ENCODE measurements around the gene SCN11A.

The SCN11A gene

GRCh38 chr3:39075910-39076309 lies 24.2 kb upstream of the SCN11A start:
- DNase-seq (ENCODE audit: extremely low spot score), result no peak
- ChIA-PET CTCF (no interaction called here), POLR2A (no interaction called here)
- TF ChIP-seq ZNF384 (IDR thresholded peaks at IDR 0.05) (no peak), FOXM1 (IDR thresholded peaks at IDR 0.05; ENCODE audit: borderline replicate concordance) (no peak), ELF4 (IDR thresholded peaks at IDR 0.05) (no peak), FOXA1 (IDR thresholded peaks at IDR 0.05) (no peak), HDGF (IDR thresholded peaks at IDR 0.05; ENCODE audit: borderline replicate concordance) (no peak), LEF1 (IDR thresholded peaks at IDR 0.05; ENCODE audit: borderline replicate concordance) (no peak), L3MBTL2 (conservative IDR thresholded peaks at IDR 0.05) (no peak), BHLHE40 (IDR thresholded peaks at IDR 0.05; ENCODE audit: borderline replicate concordance) (no peak), SP1 (IDR thresholded peaks at IDR 0.05) (no peak), SUZ12 (IDR thresholded peaks at IDR 0.05) (no peak), NFRKB (IDR thresholded peaks at IDR 0.05) (no peak), CTBP1 (IDR thresholded peaks at IDR 0.05; ENCODE audit: borderline replicate concordance) (no peak), TARDBP (IDR thresholded peaks at IDR 0.05) (no peak), FOXK2 (IDR thresholded peaks at IDR 0.05) (no peak), ARNT (IDR thresholded peaks at IDR 0.05) (no peak)
- TF ChIP-seq, protein P1, sequence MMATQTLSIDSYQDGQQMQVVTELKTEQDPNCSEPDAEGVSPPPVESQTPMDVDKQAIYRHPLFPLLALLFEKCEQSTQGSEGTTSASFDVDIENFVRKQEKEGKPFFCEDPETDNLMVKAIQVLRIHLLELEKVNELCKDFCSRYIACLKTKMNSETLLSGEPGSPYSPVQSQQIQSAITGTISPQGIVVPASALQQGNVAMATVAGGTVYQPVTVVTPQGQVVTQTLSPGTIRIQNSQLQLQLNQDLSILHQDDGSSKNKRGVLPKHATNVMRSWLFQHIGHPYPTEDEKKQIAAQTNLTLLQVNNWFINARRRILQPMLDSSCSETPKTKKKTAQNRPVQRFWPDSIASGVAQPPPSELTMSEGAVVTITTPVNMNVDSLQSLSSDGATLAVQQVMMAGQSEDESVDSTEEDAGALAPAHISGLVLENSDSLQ (IDR thresholded peaks at IDR 0.05), result no peak

GRCh38 chr3:39068556-39068955 lies 16.8 kb upstream of the SCN11A start:
- ChIA-PET CTCF (interaction anchor here (0.7 kb wide), 1 partner anchor 59 kb away, joined by 3 read pairs; no protein-coding TSS in a partner anchor), POLR2A (no interaction called here)
- TF ChIP-seq FOXK2 (IDR thresholded peaks at IDR 0.05) (no peak), BHLHE40 (IDR thresholded peaks at IDR 0.05; ENCODE audit: borderline replicate concordance) (no peak), HDGF (IDR thresholded peaks at IDR 0.05; ENCODE audit: borderline replicate concordance) (no peak), CTBP1 (IDR thresholded peaks at IDR 0.05; ENCODE audit: borderline replicate concordance) (no peak), ELF4 (IDR thresholded peaks at IDR 0.05) (no peak), FOXA1 (IDR thresholded peaks at IDR 0.05) (no peak), ZNF384 (IDR thresholded peaks at IDR 0.05) (no peak), ARNT (IDR thresholded peaks at IDR 0.05) (no peak), NFRKB (IDR thresholded peaks at IDR 0.05) (no peak), SUZ12 (IDR thresholded peaks at IDR 0.05) (no peak), FOXM1 (IDR thresholded peaks at IDR 0.05; ENCODE audit: borderline replicate concordance) (no peak), L3MBTL2 (conservative IDR thresholded peaks at IDR 0.05) (no peak), LEF1 (IDR thresholded peaks at IDR 0.05; ENCODE audit: borderline replicate concordance) (no peak), TARDBP (IDR thresholded peaks at IDR 0.05) (no peak), SP1 (IDR thresholded peaks at IDR 0.05) (no peak)
- TF ChIP-seq, protein P1 (IDR thresholded peaks at IDR 0.05), result no peak
- no peak for DNase-seq (ENCODE audit: extremely low spot score)

DNA sequence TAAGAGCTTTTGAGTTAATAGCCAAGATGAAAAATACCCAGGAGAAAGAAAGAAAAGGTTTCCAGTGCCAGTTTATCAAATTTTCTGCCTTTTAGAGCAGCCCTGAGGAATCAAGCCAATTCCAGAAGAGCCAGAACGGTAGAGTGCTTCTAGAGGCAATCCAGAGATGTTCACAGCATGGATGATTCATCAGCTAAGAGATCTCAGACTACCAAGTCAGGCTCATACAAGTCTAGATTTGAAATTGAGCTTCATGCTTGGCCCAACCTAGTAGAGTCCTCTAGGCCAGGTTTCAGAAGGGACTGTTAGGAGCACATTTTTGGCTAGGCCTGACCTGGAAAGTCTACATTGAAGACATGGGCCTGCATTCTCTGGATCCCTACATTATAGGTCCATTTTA lies 15.5 kb upstream of the SCN11A start:
- no peak for DNase-seq (ENCODE audit: extremely low spot score)
- CTCF ChIA-PET, result no interaction called here
- POLR2A ChIA-PET, result interaction anchor here (1.3 kb wide), 1 partner anchor 40 kb away, joined by 4 read pairs; the partner anchor contains the start of genes GORASP1 and TTC21A
- TF ChIP-seq HDGF (IDR thresholded peaks at IDR 0.05; ENCODE audit: borderline replicate concordance) (no peak), LEF1 (IDR thresholded peaks at IDR 0.05; ENCODE audit: borderline replicate concordance) (no peak), FOXK2 (IDR thresholded peaks at IDR 0.05) (no peak), FOXA1 (IDR thresholded peaks at IDR 0.05) (no peak), L3MBTL2 (conservative IDR thresholded peaks at IDR 0.05) (no peak), CTBP1 (IDR thresholded peaks at IDR 0.05; ENCODE audit: borderline replicate concordance) (no peak)

- CTCF ChIA-PET, result interaction anchor here (0.5 kb wide), 1 partner anchor 335 kb away, joined by 3 read pairs; no protein-coding TSS in a partner anchor
Measured at GRCh38 chr3:39065197-39065596, 13.5 kb upstream of the SCN11A start.

GRCh38 chr3:39064646-39065045 lies 12.9 kb upstream of the SCN11A start:
- no peak for TF ChIP-seq L3MBTL2 (conservative IDR thresholded peaks at IDR 0.05)
- TF ChIP-seq ARNT (IDR thresholded peaks at IDR 0.05), result no peak
- TF ChIP-seq ZNF384 (IDR thresholded peaks at IDR 0.05), result no peak
- TF ChIP-seq NFRKB (IDR thresholded peaks at IDR 0.05), result no peak
- no peak for TF ChIP-seq TARDBP (IDR thresholded peaks at IDR 0.05)
- TF ChIP-seq BHLHE40 (IDR thresholded peaks at IDR 0.05; ENCODE audit: borderline replicate concordance), result no peak
- TF ChIP-seq, protein P1 (IDR thresholded peaks at IDR 0.05), result no peak
- no peak for TF ChIP-seq FOXM1 (IDR thresholded peaks at IDR 0.05; ENCODE audit: borderline replicate concordance)
- TF ChIP-seq FOXA1 (IDR thresholded peaks at IDR 0.05), result no peak
- TF ChIP-seq SUZ12 (IDR thresholded peaks at IDR 0.05), result no peak
- no peak for TF ChIP-seq FOXK2 (IDR thresholded peaks at IDR 0.05)
- no peak for TF ChIP-seq ELF4 (IDR thresholded peaks at IDR 0.05)
- no peak for TF ChIP-seq LEF1 (IDR thresholded peaks at IDR 0.05; ENCODE audit: borderline replicate concordance)
- TF ChIP-seq CTBP1 (IDR thresholded peaks at IDR 0.05; ENCODE audit: borderline replicate concordance), result no peak
- TF ChIP-seq HDGF (IDR thresholded peaks at IDR 0.05; ENCODE audit: borderline replicate concordance), result no peak
- no peak for TF ChIP-seq SP1 (IDR thresholded peaks at IDR 0.05)
- POLR2A ChIA-PET, result no interaction called here
- CTCF ChIA-PET, result no interaction called here
- DNase-seq (ENCODE audit: extremely low spot score), result no peak

More at GRCh38 chr3:39065197-39065596, 13.5 kb upstream of the SCN11A start:
- no peak for TF ChIP-seq ARNT (IDR thresholded peaks at IDR 0.05)
- TF ChIP-seq TARDBP (IDR thresholded peaks at IDR 0.05), result no peak
- no peak for TF ChIP-seq NFRKB (IDR thresholded peaks at IDR 0.05)
- no peak for TF ChIP-seq HDGF (IDR thresholded peaks at IDR 0.05; ENCODE audit: borderline replicate concordance)
- no peak for TF ChIP-seq SP1 (IDR thresholded peaks at IDR 0.05)
- TF ChIP-seq BHLHE40 (IDR thresholded peaks at IDR 0.05; ENCODE audit: borderline replicate concordance), result no peak
- POLR2A ChIA-PET, result no interaction called here
- peak; percentile 55 for DNase-seq (ENCODE audit: extremely low spot score)

- DNase-seq (ENCODE audit: extremely low spot score), result no peak
- no peak for TF ChIP-seq BHLHE40 (IDR thresholded peaks at IDR 0.05; ENCODE audit: borderline replicate concordance)
- POLR2A ChIA-PET, result no interaction called here
- CTCF ChIA-PET, result no interaction called here
Measured at GRCh38 chr3:39063143-39063542, 11.4 kb upstream of the SCN11A start.

Measured in HEK293T (cell line).